G401.6 (cell line): Measurements from ENCODE around the gene CERK.

ENCODE experiments used
- FAIRE-seq: peaks from 2 replicates; lab custom pipeline; 2012; peaks lifted over from hg19 to GRCh38; lab: Jason Lieb, UNC

Gene CERK

GRCh38 chr22:46677323-46678002 lies 60.6 kb downstream of the CERK start:
- no peak for FAIRE-seq

DNA sequence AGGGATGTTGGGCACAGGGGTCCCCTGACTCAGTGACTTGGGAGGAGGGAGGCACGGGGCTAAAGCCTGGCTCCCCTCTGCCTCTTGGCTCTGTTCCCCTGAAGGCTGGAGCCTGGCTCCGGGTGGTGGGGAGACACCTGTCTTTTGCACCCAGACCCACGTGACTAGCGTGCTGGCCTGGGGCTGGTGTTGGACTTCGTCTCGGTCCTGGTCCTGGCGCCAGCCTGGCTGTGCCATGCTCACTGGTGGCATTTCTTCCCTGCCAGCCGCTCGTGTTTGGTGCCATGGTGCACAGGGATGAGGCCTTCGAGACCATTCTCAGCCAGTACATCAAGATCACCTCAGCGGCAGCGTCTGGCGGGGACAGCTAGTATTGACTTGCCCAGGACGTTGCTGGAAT lies 61.2 kb downstream of the CERK start:
- no peak for FAIRE-seq

DNA sequence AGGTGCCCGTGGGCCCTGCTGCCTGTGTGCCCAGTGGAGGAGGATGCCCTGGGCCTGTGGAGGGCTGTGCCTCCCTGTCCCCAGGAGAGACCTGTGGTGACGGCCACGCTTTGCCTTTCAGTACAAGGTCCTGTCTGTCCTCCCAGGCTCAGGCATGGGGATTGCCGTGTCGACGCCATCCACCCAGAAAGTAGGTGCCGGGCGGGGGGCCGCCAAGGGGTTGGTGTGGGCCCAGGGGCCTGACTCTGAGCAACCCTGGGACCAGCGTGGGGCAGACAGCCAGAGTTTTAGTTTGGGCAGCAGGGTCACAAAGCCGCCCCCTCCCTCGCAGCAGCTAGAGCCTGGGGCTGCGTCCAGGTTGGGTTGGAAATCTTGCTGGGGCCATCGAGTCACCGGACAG lies 61.6 kb downstream of the CERK start:
- no peak for FAIRE-seq

GRCh38 chr22:46675938-46676337 lies 62.1 kb downstream of the CERK start:
- FAIRE-seq, result no peak

DNA sequence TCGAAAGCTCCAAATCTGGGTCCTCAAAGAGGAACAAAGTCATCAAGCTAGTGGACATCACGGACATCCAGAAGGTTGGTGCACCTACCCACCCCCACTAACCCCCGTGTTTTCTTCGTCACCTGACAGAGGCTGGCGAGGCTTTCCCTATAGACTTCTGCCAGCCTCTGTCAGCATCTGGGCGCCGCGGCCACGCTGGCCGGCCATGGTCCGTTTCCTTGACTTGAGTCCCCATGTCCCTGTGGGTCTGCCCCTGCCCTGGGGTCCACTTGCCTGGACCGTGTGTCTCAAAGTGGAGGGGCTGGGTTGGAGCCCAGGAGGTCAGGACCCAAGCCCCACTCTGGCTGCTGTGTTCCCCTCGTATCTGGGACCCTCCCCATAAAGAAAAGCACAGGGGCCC lies 62.6 kb downstream of the CERK start:
- no peak for FAIRE-seq

DNA sequence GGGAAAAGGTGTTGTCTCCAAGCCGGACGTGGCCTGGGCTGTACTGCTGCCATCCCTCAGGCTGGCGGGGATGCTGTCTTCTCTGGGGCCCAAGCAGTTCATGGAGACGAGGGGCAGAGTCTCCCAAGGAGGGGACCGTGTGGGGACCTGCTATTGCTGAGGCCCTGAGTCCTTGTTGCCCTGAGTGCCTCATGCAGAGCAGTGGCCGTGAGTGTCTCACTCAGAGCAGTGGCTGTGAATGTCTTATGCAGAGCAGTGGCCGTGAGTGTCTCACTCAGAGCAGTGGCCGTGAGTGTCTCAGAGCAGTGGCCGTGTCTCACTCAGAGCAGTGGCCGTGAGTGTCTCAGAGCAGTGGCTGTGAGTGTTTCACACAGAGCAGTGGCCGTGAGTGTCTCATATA lies 63.1 kb downstream of the CERK start:
- no peak for FAIRE-seq

- FAIRE-seq, result no peak
Observed at GRCh38 chr22:46674367-46674781, 63.7 kb downstream of the CERK start.

GRCh38 chr22:46673662-46674236 lies 64.3 kb downstream of the CERK start:
- no peak for FAIRE-seq

DNA sequence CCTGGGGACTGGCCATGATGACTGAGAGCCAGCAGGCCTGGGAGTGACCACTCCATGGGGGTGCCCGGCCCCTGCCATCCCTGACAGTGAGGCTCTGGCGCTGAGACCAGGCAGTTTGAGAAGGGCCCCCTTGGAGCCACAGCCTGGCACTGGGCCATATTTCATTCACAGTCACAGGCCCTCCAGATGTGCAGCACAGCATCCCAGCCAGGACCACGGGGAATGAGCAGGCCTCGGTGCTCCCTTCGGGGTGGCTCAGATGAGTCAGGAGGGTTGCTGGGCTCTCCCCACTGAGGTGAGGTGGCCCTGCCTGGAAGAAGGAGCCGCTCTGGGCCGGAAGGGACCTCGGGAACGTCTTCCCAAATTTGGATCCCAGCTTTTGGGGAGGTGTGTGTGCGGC lies 64.8 kb downstream of the CERK start:
- no peak for FAIRE-seq

DNA sequence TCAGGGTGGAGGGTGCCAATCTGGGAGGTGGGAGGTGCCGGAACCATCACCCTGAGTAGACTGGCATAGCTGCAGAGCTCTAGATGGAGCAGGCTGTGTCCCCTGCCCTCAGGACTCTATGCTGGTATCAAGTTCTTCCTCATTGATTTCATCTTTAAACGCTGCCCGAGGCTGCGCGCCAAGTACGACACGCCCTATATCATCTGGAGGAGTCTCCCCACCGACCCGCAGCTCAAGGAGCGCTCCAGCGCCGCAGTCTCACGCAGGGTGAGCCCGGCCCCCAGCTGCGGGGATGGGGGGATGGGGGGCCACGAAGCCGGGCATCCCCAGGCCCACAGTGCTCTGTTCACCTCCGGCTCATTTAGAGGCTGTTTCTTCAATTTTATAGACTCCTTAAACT lies 65.3 kb downstream of the CERK start:
- FAIRE-seq, result no peak

- no peak for FAIRE-seq
Observed at GRCh38 chr22:46671824-46672432, 66.1 kb downstream of the CERK start.

- no peak for FAIRE-seq
Observed at GRCh38 chr22:46669201-46669600, 68.9 kb downstream of the CERK start.

GRCh38 chr22:46668116-46668515 lies 69.9 kb downstream of the CERK start:
- no peak for FAIRE-seq

- no peak for FAIRE-seq
Observed at GRCh38 chr22:46667245-46667623, 70.8 kb downstream of the CERK start.

DNA sequence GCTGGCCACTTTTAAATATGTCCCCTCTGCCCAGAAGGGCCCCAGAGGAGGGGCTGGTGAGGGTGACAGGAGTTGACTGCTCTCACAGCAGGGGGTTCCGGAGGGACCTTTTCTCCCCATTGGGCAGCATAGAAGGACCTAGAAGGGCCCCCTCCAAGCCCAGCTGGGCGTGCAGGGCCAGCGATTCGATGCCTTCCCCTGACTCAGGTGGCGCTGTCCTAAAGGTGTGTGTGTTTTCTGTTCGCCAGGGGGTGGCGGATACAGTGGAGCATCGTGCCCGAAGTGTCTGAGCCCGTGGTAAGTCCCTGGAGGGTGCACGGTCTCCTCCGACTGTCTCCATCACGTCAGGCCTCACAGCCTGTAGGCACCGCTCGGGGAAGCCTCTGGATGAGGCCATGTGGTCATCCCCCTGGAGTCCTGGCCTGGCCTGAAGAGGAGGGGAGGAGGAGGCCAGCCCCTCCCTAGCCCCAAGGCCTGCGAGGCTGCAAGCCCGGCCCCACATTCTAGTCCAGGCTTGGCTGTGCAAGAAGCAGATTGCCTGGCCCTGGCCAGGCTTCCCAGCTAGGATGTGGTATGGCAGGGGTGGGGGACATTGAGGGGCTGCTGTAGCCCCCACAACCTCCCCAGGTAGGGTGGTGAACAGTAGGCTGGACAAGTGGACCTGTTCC lies 71.3 kb downstream of the CERK start:
- no peak for FAIRE-seq

DNA sequence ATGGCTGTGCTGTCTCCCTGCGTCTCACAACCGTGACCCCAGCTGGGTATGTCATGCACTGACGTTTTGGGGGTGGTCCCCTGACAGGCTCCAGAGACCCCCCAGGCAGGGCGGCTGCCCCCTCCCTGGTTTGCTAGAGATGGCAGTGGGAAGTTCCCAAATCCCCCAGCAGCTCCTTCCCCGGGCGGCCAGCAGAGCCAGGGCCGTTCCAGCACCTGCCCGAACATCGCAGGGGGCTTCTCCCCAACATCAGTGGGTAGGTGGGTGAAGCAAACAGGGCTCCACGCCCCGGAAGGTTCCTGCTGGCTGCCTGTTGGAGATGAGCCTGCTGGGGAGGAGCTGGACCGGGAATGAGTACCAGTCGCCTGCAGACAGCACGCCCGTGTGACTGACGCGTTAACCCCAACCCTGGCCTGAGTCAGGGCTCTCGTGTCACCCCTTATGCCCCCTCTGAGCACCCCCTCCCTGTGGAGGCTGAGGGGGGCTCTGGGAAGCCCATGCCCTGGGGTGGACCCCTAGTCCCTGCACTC lies 72.2 kb downstream of the CERK start:
- no peak for FAIRE-seq

DNA sequence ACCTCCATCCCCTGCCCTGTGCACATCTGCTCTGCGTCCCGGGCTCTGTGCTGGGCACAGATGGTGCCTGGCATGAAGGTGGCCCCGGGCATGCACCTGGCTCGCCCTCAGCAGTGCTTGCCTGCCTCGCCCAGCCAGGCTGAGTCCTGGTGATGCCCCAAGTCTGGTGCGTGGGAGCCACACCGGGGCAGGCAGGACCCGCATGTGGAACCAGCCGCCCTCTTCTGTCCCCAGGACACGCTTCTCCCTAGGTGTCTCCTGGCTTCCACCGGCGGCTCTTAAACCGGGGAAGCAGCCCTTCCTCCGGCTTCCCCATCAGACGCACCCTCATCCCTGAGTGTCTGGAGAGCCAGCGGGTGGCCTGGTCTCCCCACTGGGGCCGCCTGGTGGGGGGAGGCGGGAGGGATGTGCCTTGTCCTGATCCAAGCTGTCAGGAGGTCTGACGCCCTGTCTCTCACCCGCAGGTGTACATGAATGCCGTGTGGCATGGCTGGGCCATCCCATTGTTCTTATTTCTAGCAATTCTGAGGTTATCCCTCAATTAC lies 72.8 kb downstream of the CERK start:
- no peak for FAIRE-seq

DNA sequence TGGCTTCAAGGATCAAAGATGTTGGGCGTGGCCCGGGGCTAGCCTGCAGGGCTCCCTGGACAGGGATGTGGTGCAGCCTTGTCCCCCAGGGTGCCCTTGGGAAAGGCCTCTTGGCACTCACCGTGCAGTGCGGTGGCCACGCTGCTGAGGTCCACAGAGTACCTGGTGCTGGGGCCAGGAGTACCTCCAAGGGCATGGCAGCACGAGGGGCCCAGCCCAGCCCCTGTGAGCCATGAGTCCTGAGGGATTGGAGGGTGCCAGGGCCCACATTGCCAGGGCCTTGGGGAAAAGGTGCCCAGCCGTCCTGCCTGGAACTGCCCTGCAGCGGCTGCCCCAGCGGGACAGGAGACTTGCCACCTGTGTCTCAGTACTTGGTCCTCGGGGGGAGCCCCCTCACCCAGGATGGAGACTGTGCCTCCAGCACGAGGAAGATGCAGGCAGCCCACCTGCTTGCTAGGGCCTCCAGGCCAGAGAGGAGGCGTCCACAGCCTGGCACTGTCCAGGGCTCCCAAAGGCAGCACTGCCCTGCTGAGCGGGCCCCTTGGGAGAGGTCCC lies 73.7 kb downstream of the CERK start:
- FAIRE-seq, result no peak

GRCh38 chr22:46663436-46664100 lies 74.5 kb downstream of the CERK start:
- FAIRE-seq, result no peak

- no peak for FAIRE-seq
Observed at GRCh38 chr22:46663001-46663400, 75.1 kb downstream of the CERK start.

- no peak for FAIRE-seq
Observed at GRCh38 chr22:46662226-46662625, 75.8 kb downstream of the CERK start.

DNA sequence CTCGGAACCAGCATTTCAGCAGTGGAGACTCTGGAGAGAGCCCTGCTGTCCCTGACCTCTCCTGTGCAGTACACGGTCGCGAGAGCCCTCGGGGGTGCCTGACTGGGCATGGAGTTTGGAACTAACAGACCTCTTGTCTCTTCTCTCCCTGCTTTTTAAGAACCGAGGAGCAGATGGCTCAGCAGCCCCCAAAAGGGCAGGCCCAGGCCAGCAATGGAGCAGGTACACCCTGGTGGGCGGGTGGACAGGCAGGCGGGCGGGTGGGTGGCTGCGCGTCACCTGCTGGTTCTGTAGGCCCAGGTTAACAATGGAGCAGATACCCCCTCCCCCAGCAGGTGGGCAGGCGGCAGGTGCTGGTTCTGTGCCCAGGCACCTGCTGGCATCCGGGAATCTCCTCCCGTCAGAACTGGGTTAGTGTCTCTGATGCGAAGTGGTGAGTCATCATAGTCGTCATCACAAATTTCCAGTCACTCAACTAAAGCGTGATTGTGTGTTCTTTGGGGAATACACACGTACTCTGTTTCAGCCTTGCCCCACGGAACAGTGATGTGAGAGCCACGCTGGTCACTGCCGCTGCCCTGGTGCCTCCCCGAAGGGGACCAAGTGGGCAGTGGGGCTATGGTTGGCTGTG lies 76.7 kb downstream of the CERK start:
- no peak for FAIRE-seq
